GM18517 (cell line): Measurements from ENCODE around the gene COL8A1.

Experiments used
- ATAC-seq: cut with Tn5 transposase; IDR thresholded peaks from one replicate; pipeline ENCODE4 v1.9.1; 2021; ENCODE audit warnings: mild to moderate bottlenecking, moderate library complexity; ENCODE audit not compliant: unreplicated experiment

COL8A1 gene

GRCh38 chr3:99781761-99782160 is 143.4 kb downstream of the COL8A1 start:
- no peak for ATAC-seq

- ATAC-seq = no peak
These were observed 144.7 kb downstream of the COL8A1 start for GRCh38 chr3:99783011-99783573.

GRCh38 chr3:99789011-99789721 is 150.8 kb downstream of the COL8A1 start:
- peak; percentile 90 for ATAC-seq

GRCh38 chr3:99794485-99794884 is 156.1 kb downstream of the COL8A1 start:
- no peak for ATAC-seq

- no peak for ATAC-seq
These were observed 157.2 kb downstream of the COL8A1 start for GRCh38 chr3:99795573-99795972.

GRCh38 chr3:99799422-99799821 is 161.0 kb downstream of the COL8A1 start:
- no peak for ATAC-seq

GRCh38 chr3:99803297-99803696 is 164.9 kb downstream of the COL8A1 start:
- no peak for ATAC-seq

GRCh38 chr3:99805160-99805559 is 166.8 kb downstream of the COL8A1 start:
- no peak for ATAC-seq

- no peak for ATAC-seq
These were observed 169.9 kb downstream of the COL8A1 start for GRCh38 chr3:99808163-99808794.

- ATAC-seq = no peak
These were observed 171.2 kb downstream of the COL8A1 start for GRCh38 chr3:99809565-99809964.

GRCh38 chr3:99810403-99810802 is 172.0 kb downstream of the COL8A1 start:
- ATAC-seq = no peak

- no peak for ATAC-seq
These were observed 178.6 kb downstream of the COL8A1 start for GRCh38 chr3:99817047-99817436.

GRCh38 chr3:99817437-99818240 is 179.2 kb downstream of the COL8A1 start, which contains the start of gene CMSS1:
CMSS1 (plus strand) TSS chr3:99817862.
- ATAC-seq = peak; percentile 98

- no peak for ATAC-seq
These were observed 180.4 kb downstream of the COL8A1 start for GRCh38 chr3:99818818-99819217.

- ATAC-seq = no peak
These were observed 185.6 kb downstream of the COL8A1 start for GRCh38 chr3:99823723-99824711.

- no peak for ATAC-seq
These were observed 186.7 kb downstream of the COL8A1 start for GRCh38 chr3:99825004-99825640.

GRCh38 chr3:99829844-99830243 is 191.4 kb downstream of the COL8A1 start:
- no peak for ATAC-seq

GRCh38 chr3:99833617-99834205 is 195.3 kb downstream of the COL8A1 start:
- ATAC-seq = no peak

GRCh38 chr3:99834211-99834957 is 196.0 kb downstream of the COL8A1 start:
- ATAC-seq = no peak
